Measurements from ENCODE around the gene VSTM2B.

VSTM2B gene

DNA sequence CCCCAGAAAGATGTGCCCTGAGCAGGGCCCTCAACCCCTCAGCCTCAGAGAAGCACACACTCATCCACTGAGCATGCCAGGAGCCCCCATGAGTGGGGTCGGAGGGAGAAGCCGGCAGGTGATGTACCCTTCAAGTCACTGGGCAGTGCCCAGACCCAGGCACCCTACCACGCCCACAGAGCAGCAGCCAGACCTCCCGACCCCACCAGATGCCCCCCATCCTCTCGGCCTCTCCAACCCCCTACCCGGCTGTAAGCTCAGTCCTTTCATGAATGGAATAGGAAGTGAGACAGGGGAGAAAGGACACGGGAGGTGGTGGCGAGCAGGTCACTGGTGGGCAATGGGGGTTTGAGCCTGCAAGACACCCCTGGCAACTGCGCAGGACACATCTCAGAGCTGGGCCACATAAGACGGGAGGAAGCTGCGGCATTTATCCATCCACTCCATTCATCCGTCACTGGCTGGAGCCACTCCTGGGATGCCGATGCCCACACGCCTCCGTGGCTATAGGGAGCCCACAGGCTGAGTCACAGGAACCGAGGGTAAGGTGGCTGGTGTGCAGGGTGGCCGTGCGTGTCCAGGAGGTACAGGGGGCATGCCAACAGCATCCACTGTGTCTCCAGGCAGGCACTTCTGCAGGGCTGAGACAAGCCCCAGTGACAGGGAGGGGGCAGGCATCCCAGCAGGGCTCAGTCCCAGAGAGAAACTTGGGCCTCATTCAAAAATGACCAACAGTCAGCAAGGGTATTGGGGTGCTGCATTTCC, 23.8 kb upstream of the VSTM2B start:
- ATAC-seq = no peak
- TF ChIP-seq ZFP3 (CRISPR knock-in tag; IDR thresholded peaks at IDR 0.05) (no peak), SNAI2 (CRISPR knock-in tag; IDR thresholded peaks at IDR 0.05) (no peak), CSDC2 (CRISPR knock-in tag; IDR thresholded peaks at IDR 0.05) (no peak), TOX (CRISPR knock-in tag; IDR thresholded peaks at IDR 0.05; ENCODE audit: borderline replicate concordance) (no peak), OSR1 (CRISPR knock-in tag; IDR thresholded peaks at IDR 0.05) (no peak), ZNF70 (CRISPR knock-in tag; IDR thresholded peaks at IDR 0.05) (no peak), PPARA (CRISPR knock-in tag; IDR thresholded peaks at IDR 0.05; ENCODE audit: borderline replicate concordance) (no peak), ZNF8 (CRISPR knock-in tag; IDR thresholded peaks at IDR 0.05) (no peak), BACH2 (CRISPR knock-in tag; IDR thresholded peaks at IDR 0.05; ENCODE audit: borderline replicate concordance) (no peak), ZFP30 (CRISPR knock-in tag; IDR thresholded peaks at IDR 0.05) (no peak), ESRRG (CRISPR knock-in tag; IDR thresholded peaks at IDR 0.05) (no peak), GLIS3 (CRISPR knock-in tag; IDR thresholded peaks at IDR 0.05) (no peak), ISL1 (CRISPR knock-in tag; IDR thresholded peaks at IDR 0.05) (no peak), ZC3H10 (CRISPR knock-in tag; IDR thresholded peaks at IDR 0.05) (no peak), ZNF565 (CRISPR knock-in tag; conservative IDR thresholded peaks at IDR 0.05; ENCODE audit: low read depth) (no peak), ARNTL (CRISPR knock-in tag; IDR thresholded peaks at IDR 0.05; ENCODE audit: borderline replicate concordance, low read depth) (no peak)
- TF ChIP-seq, protein P1, sequence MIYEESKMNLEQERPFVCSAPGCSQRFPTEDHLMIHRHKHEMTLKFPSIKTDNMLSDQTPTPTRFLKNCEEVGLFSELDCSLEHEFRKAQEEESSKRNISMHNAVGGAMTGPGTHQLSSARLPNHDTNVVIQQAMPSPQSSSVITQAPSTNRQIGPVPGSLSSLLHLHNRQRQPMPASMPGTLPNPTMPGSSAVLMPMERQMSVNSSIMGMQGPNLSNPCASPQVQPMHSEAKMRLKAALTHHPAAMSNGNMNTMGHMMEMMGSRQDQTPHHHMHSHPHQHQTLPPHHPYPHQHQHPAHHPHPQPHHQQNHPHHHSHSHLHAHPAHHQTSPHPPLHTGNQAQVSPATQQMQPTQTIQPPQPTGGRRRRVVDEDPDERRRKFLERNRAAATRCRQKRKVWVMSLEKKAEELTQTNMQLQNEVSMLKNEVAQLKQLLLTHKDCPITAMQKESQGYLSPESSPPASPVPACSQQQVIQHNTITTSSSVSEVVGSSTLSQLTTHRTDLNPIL (CRISPR knock-in tag; IDR thresholded peaks at IDR 0.05; ENCODE audit: low read depth) = no peak
- TF ChIP-seq, protein P2, sequence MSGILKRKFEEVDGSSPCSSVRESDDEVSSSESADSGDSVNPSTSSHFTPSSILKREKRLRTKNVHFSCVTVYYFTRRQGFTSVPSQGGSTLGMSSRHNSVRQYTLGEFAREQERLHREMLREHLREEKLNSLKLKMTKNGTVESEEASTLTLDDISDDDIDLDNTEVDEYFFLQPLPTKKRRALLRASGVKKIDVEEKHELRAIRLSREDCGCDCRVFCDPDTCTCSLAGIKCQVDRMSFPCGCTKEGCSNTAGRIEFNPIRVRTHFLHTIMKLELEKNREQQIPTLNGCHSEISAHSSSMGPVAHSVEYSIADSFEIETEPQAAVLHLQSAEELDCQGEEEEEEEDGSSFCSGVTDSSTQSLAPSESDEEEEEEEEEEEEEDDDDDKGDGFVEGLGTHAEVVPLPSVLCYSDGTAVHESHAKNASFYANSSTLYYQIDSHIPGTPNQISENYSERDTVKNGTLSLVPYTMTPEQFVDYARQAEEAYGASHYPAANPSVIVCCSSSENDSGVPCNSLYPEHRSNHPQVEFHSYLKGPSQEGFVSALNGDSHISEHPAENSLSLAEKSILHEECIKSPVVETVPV (CRISPR knock-in tag; IDR thresholded peaks at IDR 0.05) = no peak
- TF ChIP-seq, protein P3, sequence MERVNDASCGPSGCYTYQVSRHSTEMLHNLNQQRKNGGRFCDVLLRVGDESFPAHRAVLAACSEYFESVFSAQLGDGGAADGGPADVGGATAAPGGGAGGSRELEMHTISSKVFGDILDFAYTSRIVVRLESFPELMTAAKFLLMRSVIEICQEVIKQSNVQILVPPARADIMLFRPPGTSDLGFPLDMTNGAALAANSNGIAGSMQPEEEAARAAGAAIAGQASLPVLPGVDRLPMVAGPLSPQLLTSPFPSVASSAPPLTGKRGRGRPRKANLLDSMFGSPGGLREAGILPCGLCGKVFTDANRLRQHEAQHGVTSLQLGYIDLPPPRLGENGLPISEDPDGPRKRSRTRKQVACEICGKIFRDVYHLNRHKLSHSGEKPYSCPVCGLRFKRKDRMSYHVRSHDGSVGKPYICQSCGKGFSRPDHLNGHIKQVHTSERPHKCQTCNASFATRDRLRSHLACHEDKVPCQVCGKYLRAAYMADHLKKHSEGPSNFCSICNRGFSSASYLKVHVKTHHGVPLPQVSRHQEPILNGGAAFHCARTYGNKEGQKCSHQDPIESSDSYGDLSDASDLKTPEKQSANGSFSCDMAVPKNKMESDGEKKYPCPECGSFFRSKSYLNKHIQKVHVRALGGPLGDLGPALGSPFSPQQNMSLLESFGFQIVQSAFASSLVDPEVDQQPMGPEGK (CRISPR knock-in tag; IDR thresholded peaks at IDR 0.05; ENCODE audit: borderline replicate concordance) = no peak

DNA sequence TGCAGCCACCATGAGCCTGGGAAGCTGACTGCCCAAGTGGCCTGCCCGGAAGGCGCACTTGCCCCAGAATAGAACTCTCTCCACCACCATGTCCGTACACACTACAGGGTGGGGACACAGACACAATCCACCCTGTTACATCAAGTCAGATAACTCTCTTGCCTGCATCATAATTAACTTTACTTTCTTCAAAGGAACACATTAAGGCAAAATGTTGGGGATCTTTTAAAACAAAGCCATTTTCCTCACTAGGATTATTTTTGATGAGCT, 23.3 kb upstream of the VSTM2B start:
- ATAC-seq = no peak
- TF ChIP-seq, protein P2 (CRISPR knock-in tag; IDR thresholded peaks at IDR 0.05) = no peak
- TF ChIP-seq BACH2 (CRISPR knock-in tag; IDR thresholded peaks at IDR 0.05; ENCODE audit: borderline replicate concordance) (no peak), TCF4 (CRISPR knock-in tag; IDR thresholded peaks at IDR 0.05; ENCODE audit: borderline replicate concordance) (no peak), ZNF565 (CRISPR knock-in tag; conservative IDR thresholded peaks at IDR 0.05; ENCODE audit: low read depth) (no peak), ZC3H10 (CRISPR knock-in tag; IDR thresholded peaks at IDR 0.05) (no peak), RARB (CRISPR knock-in tag; IDR thresholded peaks at IDR 0.05) (no peak), CSDC2 (CRISPR knock-in tag; IDR thresholded peaks at IDR 0.05) (no peak), PPARA (CRISPR knock-in tag; IDR thresholded peaks at IDR 0.05; ENCODE audit: borderline replicate concordance) (no peak), ZFP30 (CRISPR knock-in tag; IDR thresholded peaks at IDR 0.05) (no peak), TOX (CRISPR knock-in tag; IDR thresholded peaks at IDR 0.05; ENCODE audit: borderline replicate concordance) (no peak), ZNF70 (CRISPR knock-in tag; IDR thresholded peaks at IDR 0.05) (no peak), SNAI2 (CRISPR knock-in tag; IDR thresholded peaks at IDR 0.05) (no peak)
- TF ChIP-seq, protein P1 (CRISPR knock-in tag; IDR thresholded peaks at IDR 0.05; ENCODE audit: low read depth) = no peak
- TF ChIP-seq, protein P4, sequence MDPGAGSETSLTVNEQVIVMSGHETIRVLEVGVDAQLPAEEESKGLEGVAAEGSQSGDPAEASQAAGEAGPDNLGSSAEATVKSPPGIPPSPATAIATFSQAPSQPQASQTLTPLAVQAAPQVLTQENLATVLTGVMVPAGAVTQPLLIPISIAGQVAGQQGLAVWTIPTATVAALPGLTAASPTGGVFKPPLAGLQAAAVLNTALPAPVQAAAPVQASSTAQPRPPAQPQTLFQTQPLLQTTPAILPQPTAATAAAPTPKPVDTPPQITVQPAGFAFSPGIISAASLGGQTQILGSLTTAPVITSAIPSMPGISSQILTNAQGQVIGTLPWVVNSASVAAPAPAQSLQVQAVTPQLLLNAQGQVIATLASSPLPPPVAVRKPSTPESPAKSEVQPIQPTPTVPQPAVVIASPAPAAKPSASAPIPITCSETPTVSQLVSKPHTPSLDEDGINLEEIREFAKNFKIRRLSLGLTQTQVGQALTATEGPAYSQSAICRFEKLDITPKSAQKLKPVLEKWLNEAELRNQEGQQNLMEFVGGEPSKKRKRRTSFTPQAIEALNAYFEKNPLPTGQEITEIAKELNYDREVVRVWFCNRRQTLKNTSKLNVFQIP (CRISPR knock-in tag; IDR thresholded peaks at IDR 0.05; ENCODE audit: borderline replicate concordance, low read depth) = no peak
- TF ChIP-seq, protein P5, sequence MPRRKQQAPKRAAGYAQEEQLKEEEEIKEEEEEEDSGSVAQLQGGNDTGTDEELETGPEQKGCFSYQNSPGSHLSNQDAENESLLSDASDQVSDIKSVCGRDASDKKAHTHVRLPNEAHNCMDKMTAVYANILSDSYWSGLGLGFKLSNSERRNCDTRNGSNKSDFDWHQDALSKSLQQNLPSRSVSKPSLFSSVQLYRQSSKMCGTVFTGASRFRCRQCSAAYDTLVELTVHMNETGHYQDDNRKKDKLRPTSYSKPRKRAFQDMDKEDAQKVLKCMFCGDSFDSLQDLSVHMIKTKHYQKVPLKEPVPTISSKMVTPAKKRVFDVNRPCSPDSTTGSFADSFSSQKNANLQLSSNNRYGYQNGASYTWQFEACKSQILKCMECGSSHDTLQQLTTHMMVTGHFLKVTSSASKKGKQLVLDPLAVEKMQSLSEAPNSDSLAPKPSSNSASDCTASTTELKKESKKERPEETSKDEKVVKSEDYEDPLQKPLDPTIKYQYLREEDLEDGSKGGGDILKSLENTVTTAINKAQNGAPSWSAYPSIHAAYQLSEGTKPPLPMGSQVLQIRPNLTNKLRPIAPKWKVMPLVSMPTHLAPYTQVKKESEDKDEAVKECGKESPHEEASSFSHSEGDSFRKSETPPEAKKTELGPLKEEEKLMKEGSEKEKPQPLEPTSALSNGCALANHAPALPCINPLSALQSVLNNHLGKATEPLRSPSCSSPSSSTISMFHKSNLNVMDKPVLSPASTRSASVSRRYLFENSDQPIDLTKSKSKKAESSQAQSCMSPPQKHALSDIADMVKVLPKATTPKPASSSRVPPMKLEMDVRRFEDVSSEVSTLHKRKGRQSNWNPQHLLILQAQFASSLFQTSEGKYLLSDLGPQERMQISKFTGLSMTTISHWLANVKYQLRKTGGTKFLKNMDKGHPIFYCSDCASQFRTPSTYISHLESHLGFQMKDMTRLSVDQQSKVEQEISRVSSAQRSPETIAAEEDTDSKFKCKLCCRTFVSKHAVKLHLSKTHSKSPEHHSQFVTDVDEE (CRISPR knock-in tag; IDR thresholded peaks at IDR 0.05) = no peak
- TF ChIP-seq, protein P3 (CRISPR knock-in tag; IDR thresholded peaks at IDR 0.05; ENCODE audit: borderline replicate concordance) = no peak

Measured in SK-N-SH treated with all-trans-retinoic acid at 6 μM for 48 hours (cell line).